GM23338 (cell line): Measurements from ENCODE around the gene DCAF17. TPM values are rescaled to one million over a fixed set of nuclear protein-coding genes. Genes with fewer than 3 reads are reported as not detected.
"Not testable (repeated sequence)": the region's sequence is repeated elsewhere in the genome, so short reads cannot be mapped to it uniquely, and the experiment has no call there.

Experiments
- ATAC-seq: fragments of 200-7000 bp; cut with Tn5 transposase; 3 replicates; pipeline ENCODE4 v1.9.1; 2020
- DNase-seq: peaks from one replicate; pipeline ENCODE4 v3.0.0-alpha.2; 2015; ENCODE audit warnings: low spot score
- H2AFZ ChIP-seq: fragments of 200-600 bp; sonication (generic); 2 replicates; pipeline ENCODE4 v1.8.0; 2016; ENCODE audit warnings: antibody characterized with exemption, mild to moderate bottlenecking, moderate library complexity
- H3F3A ChIP-seq: fragments of 200-600 bp; sonication (generic); replicated peaks from 2 replicates; pipeline ENCODE4 v1.8.0; 2017; ENCODE audit warnings: antibody characterized with exemption, mixed run types, low read depth
- H3K27ac ChIP-seq: fragments of 200-600 bp; sonication (generic); 2 replicates; pipeline ENCODE4 v1.6.1; 2016; ENCODE audit warnings: low read depth
- H3K27me3 ChIP-seq: fragments of 200-600 bp; sonication (generic); 2 replicates; pipeline ENCODE4 v1.8.0; 2016; ENCODE audit warnings: mild to moderate bottlenecking, mixed run types, moderate library complexity; ENCODE audit not compliant: insufficient read depth
- H3K36me3 ChIP-seq: fragments of 200-600 bp; sonication (generic); 2 replicates; pipeline ENCODE4 v1.8.0; 2016; ENCODE audit warnings: mild to moderate bottlenecking; ENCODE audit not compliant: insufficient read depth
- H3K4me1 ChIP-seq: fragments of 200-600 bp; sonication (generic); 2 replicates; pipeline ENCODE4 v1.8.0; 2016; ENCODE audit warnings: mild to moderate bottlenecking, moderate library complexity; ENCODE audit not compliant: insufficient read depth
- H3K4me2 ChIP-seq: fragments of 200-600 bp; sonication (generic); 2 replicates; pipeline ENCODE4 v1.7.1; 2017; ENCODE audit warnings: mixed run types
- H3K4me3 ChIP-seq: fragments of 200-600 bp; sonication (generic); 2 replicates; pipeline ENCODE4 v1.6.1; 2016; ENCODE audit warnings: mixed run types
- H3K79me2 ChIP-seq: fragments of 200-600 bp; sonication (generic); replicated peaks from 2 replicates; pipeline ENCODE4 v1.8.0; 2017; ENCODE audit warnings: mild to moderate bottlenecking; ENCODE audit not compliant: insufficient read depth
- H3K9me2 ChIP-seq: fragments of 200-600 bp; sonication (generic); 2 replicates; pipeline ENCODE4 v1.8.0; 2017; ENCODE audit not compliant: insufficient read depth
- H4K20me1 ChIP-seq: fragments of 200-600 bp; sonication (generic); replicated peaks from 2 replicates; pipeline ENCODE4 v1.8.0; 2017; ENCODE audit warnings: mild to moderate bottlenecking; ENCODE audit not compliant: insufficient read depth
- H3K27ac Mint-ChIP-seq: 2 replicates; pipeline ENCODE4 v1.8.0; 2020; ENCODE audit warnings: inconsistent platforms, mild to moderate bottlenecking, moderate library complexity, mixed read lengths
- H3K27me3 Mint-ChIP-seq: 3 replicates; pipeline ENCODE4 v1.8.0; 2022; ENCODE audit warnings: low read depth, mild to moderate bottlenecking, moderate library complexity, mixed read lengths, inconsistent platforms; ENCODE audit not compliant: insufficient read depth, poor library complexity
- H3K36me3 Mint-ChIP-seq: 3 replicates; pipeline ENCODE4 v1.8.0; 2021; ENCODE audit warnings: low read depth, mild to moderate bottlenecking, inconsistent platforms, moderate library complexity, mixed read lengths
- H3K4me1 Mint-ChIP-seq: 3 replicates; pipeline ENCODE4 v1.8.0; 2020; ENCODE audit warnings: mild to moderate bottlenecking, inconsistent platforms, mixed read lengths
- H3K4me3 Mint-ChIP-seq: 3 replicates; pipeline ENCODE4 v1.8.0; 2021; ENCODE audit warnings: moderate library complexity, mild to moderate bottlenecking, inconsistent platforms, mixed read lengths
- H3K9me3 Mint-ChIP-seq: 3 replicates; pipeline ENCODE4 v1.8.0; 2020; ENCODE audit warnings: moderate library complexity, mild to moderate bottlenecking, inconsistent platforms, mixed read lengths
- EZH2 ChIP-seq: fragments of 200-600 bp; sonication (generic); IDR thresholded peaks from one replicate; pipeline ENCODE4 v1.8.0; 2017; ENCODE audit warnings: antibody characterized with exemption, mild to moderate bottlenecking, low read depth; ENCODE audit not compliant: unreplicated experiment
- POLR2AphosphoS5 ChIP-seq: IDR thresholded peaks from 2 replicates; pipeline ENCODE4 v1.6.1; 2016; ENCODE audit warnings: antibody characterized with exemption, low read depth
- STAT1 ChIP-seq: IDR thresholded peaks from one replicate; pipeline ENCODE4 v1.6.1; 2016; ENCODE audit warnings: antibody characterized with exemption; ENCODE audit not compliant: unreplicated experiment
- ZNF114 ChIP-seq: fragments of 250-450 bp; sonication (Bioruptor Pico); IDR thresholded peaks from 2 replicates; pipeline ENCODE4 v1.5.0; 2020; ENCODE audit warnings: mild to moderate bottlenecking, moderate library complexity
- ZNF462 ChIP-seq: fragments of 250-450 bp; sonication (Bioruptor Pico); IDR thresholded peaks from 2 replicates; pipeline ENCODE4 v1.5.0; 2020; ENCODE audit warnings: mild to moderate bottlenecking, moderate library complexity
- polyA plus RNA-seq: library from polyadenylated mRNA; unstranded; fragments of >200 nt; fragmentation: Nextera tagmentation; extraction: Ambion mirVana; gene quantifications from 2 replicates; pipeline ENCODE4 v1.2.1, GENCODE V29; 2016
- total RNA-seq: library from RNA; depleted of rRNA; stranded (reverse); fragments of >200 nt; shearing (Covaris generic); gene quantifications from 2 replicates; pipeline ENCODE4 v1.2.3, GENCODE V29; 2014

Gene DCAF17
- total and polyA plus RNA-seq, 2 experiments from 2014 or later = 11.0 to 37.3 TPM

GRCh38 chr2:171530378-171530777, 96.4 kb downstream of the DCAF17 start (continued):
- TF ChIP-seq POLR2AphosphoS5 (no peak), ZNF114 (CRISPR knock-in tag) (no peak), ZNF462 (CRISPR knock-in tag) (no peak), STAT1 (no peak)

- H4K20me1 ChIP-seq, H3F3A ChIP-seq, H3K4me2 ChIP-seq, H2AFZ ChIP-seq, ATAC-seq, H3K27me3 ChIP-seq, H3K9me2 ChIP-seq, H3K36me3 ChIP-seq, H3K9me3 Mint-ChIP-seq, DNase-seq, H3K27ac Mint-ChIP-seq, H3K4me1 ChIP-seq, H3K4me1 Mint-ChIP-seq, H3K27me3 Mint-ChIP-seq, H3K4me3 Mint-ChIP-seq, H3K4me3 ChIP-seq: not testable (repeated sequence)
- peaks cover 15% of the 10 kb centered on the region for H3K36me3 Mint-ChIP-seq
- peaks cover 34% of the 10 kb centered on the region for H3K79me2 ChIP-seq
- H3K27ac ChIP-seq = peak overlapping the region; percentile 15; the same call in 1 of the 2 replicates
Measured at GRCh38 chr2:171530859-171531258, 96.8 kb downstream of the DCAF17 start.

GRCh38 chr2:171531291-171531690, 97.3 kb downstream of the DCAF17 start:
- H3K27me3 Mint-ChIP-seq = peaks cover 3% of the 10 kb centered on the region
- H3K27ac ChIP-seq = no peak overlapping the region
- no peaks in the 10 kb centered on the region for H3K4me1 ChIP-seq
- H4K20me1 ChIP-seq = no peaks in the 10 kb centered on the region
- peaks cover 31% of the 10 kb centered on the region for H3K79me2 ChIP-seq
- no peaks in the 10 kb centered on the region for H3K4me1 Mint-ChIP-seq
- H3K4me3 Mint-ChIP-seq = no peak overlapping the region
- no peak for ATAC-seq
- no peak overlapping the region for H3K27ac Mint-ChIP-seq
- no peaks in the 10 kb centered on the region for H3F3A ChIP-seq
- H3K36me3 ChIP-seq = no peaks in the 10 kb centered on the region
- no peaks in the 10 kb centered on the region for H3K27me3 ChIP-seq
- H2AFZ ChIP-seq = no peak overlapping the region
- H3K9me2 ChIP-seq = no peaks in the 10 kb centered on the region
- H3K4me2 ChIP-seq = no peak overlapping the region
- no peak for DNase-seq
- H3K9me3 Mint-ChIP-seq = peaks cover 5% of the 10 kb centered on the region; the same call in 2 of the 3 replicates
- peaks cover 15% of the 10 kb centered on the region for H3K36me3 Mint-ChIP-seq
- H3K4me3 ChIP-seq = no peak overlapping the region
- no peak for TF ChIP-seq EZH2
- no peak for TF ChIP-seq POLR2AphosphoS5
- TF ChIP-seq ZNF462 (CRISPR knock-in tag) = no peak
